HepG2 (cell line): ENCODE data around the gene NME4. TPM values are rescaled to one million over a fixed set of nuclear protein-coding genes. Genes with fewer than 3 reads are reported as not detected.

Experiments used
- AKAP8 ChIP-seq: sonication (generic); formaldehyde crosslinking; IDR thresholded peaks from 2 replicates; pipeline ENCODE4 v1.5.1; 2020; ENCODE audit warnings: mild to moderate bottlenecking, missing genetic modification reagents
- ATF1 ChIP-seq: IDR thresholded peaks from 2 replicates; pipeline ENCODE4 v1.6.1; 2016; ENCODE audit warnings: mild to moderate bottlenecking, control low read depth
- ATF4 ChIP-seq, 2 experiments: fragments of 450-650 bp in 1 of 2; sonication (generic) in 1 of 2; formaldehyde crosslinking; IDR thresholded peaks; 2 replicates each; pipeline versions ENCODE4 v1.5.0 to v1.8.0; 2020 to 2022; ENCODE audit warnings: mild to moderate bottlenecking in 1 of 2, missing genetic modification reagents in 1 of 2
- DMAP1 ChIP-seq: IDR thresholded peaks from 2 replicates; pipeline ENCODE4 v1.6.1; 2016
- FOXK2 ChIP-seq: fragments of 450-650 bp; IDR thresholded peaks from 2 replicates; pipeline ENCODE4 v1.6.1; 2016
- GFI1 ChIP-seq: sonication (generic); formaldehyde crosslinking; IDR thresholded peaks from 2 replicates; pipeline ENCODE4 v1.5.0; 2020; ENCODE audit warnings: missing genetic modification reagents, mild to moderate bottlenecking, borderline replicate concordance
- HNRNPH1 ChIP-seq: fragments of 200-400 bp; formaldehyde crosslinking; optimal IDR thresholded peaks from 2 replicates; pipeline ENCODE3; 2017; ENCODE audit warnings: mild to moderate bottlenecking, low read depth, low read length
- KMT2A ChIP-seq: sonication (generic); formaldehyde crosslinking; IDR thresholded peaks from 2 replicates; pipeline ENCODE4 v1.4.0; 2020; ENCODE audit warnings: missing genetic modification reagents
- SAP130 ChIP-seq: IDR thresholded peaks from 2 replicates; pipeline ENCODE4 v1.6.1; 2016; ENCODE audit warnings: low read depth
- SIN3B ChIP-seq: fragments of 150-350 bp; IDR thresholded peaks from 2 replicates; pipeline ENCODE4 v1.6.1; 2014; ENCODE audit warnings: low read length
- SNRNP70 ChIP-seq: fragments of 200-400 bp; formaldehyde crosslinking; IDR thresholded peaks from 2 replicates; pipeline ENCODE4 v1.6.1; 2017; ENCODE audit warnings: mild to moderate bottlenecking, low read depth, low read length, moderate library complexity
- ZBTB7A ChIP-seq: sonication (generic); formaldehyde crosslinking; IDR thresholded peaks from 2 replicates; pipeline ENCODE4 v1.8.0; 2022; ENCODE audit warnings: mild to moderate bottlenecking, missing genetic modification reagents
- ZFP36 ChIP-seq: fragments of 150-350 bp; IDR thresholded peaks from 2 replicates; pipeline ENCODE4 v1.6.1; 2018; ENCODE audit warnings: borderline replicate concordance, low read length, low read depth; ENCODE audit not compliant: partially characterized antibody
- ZFP36L1 ChIP-seq: sonication (generic); formaldehyde crosslinking; IDR thresholded peaks from 2 replicates; pipeline ENCODE4 v1.8.0; 2022; ENCODE audit warnings: mild to moderate bottlenecking, missing genetic modification reagents, moderate library complexity
- ZKSCAN1 ChIP-seq: fragments of 150-350 bp; IDR thresholded peaks from 2 replicates; pipeline ENCODE4 v1.6.1; 2014; ENCODE audit warnings: low read length
- ZMYM3 ChIP-seq: sonication (generic); formaldehyde crosslinking; IDR thresholded peaks from 2 replicates; pipeline ENCODE4 v1.5.1; 2020; ENCODE audit warnings: mild to moderate bottlenecking, missing genetic modification reagents
- ZNF333 ChIP-seq: sonication (generic); formaldehyde crosslinking; IDR thresholded peaks from 2 replicates; pipeline ENCODE4 v1.4.0; 2020; ENCODE audit warnings: mild to moderate bottlenecking, missing genetic modification reagents, borderline replicate concordance
- ZNF33A ChIP-seq: sonication (generic); formaldehyde crosslinking; IDR thresholded peaks from 2 replicates; pipeline ENCODE4 v1.5.1; 2020; ENCODE audit warnings: missing genetic modification reagents, mild to moderate bottlenecking, moderate library complexity, borderline replicate concordance
- ZNF512B ChIP-seq: sonication (generic); formaldehyde crosslinking; IDR thresholded peaks from 2 replicates; pipeline ENCODE4 v1.5.1; 2020; ENCODE audit warnings: missing genetic modification reagents, mild to moderate bottlenecking, borderline replicate concordance
- ZNF597 ChIP-seq: sonication (generic); formaldehyde crosslinking; IDR thresholded peaks from 2 replicates; pipeline ENCODE4 v1.5.0; 2020; ENCODE audit warnings: missing genetic modification reagents
- ZNF740 ChIP-seq: sonication (generic); formaldehyde crosslinking; IDR thresholded peaks from 2 replicates; pipeline ENCODE4 v1.4.0; 2020; ENCODE audit warnings: missing genetic modification reagents
- ZNF790 ChIP-seq: sonication (generic); formaldehyde crosslinking; IDR thresholded peaks from 2 replicates; pipeline ENCODE4 v1.8.0; 2022; ENCODE audit warnings: missing genetic modification reagents, mild to moderate bottlenecking, borderline replicate concordance
- ZNF83 ChIP-seq: sonication (generic); formaldehyde crosslinking; IDR thresholded peaks from 2 replicates; pipeline ENCODE4 v1.4.0; 2020; ENCODE audit warnings: missing genetic modification reagents, mild to moderate bottlenecking, borderline replicate concordance
- polyA plus RNA-seq, 8 experiments: library from polyadenylated mRNA; depleted of rRNA in 3 of 8; stranded (reverse) in 7 of 8; unstranded in 1 of 8; fragments of >200 nt; fragmentation: Illumina TruSeq in 4 of 8; extraction: Trizol in 4 of 8; gene quantifications; 2 replicates each; pipeline versions ENCODE4 v1.2.1 to v1.2.3, GENCODE V29; 2011 to 2016; ENCODE audit warnings: low read depth in 4 of 8, missing spikeins in 1 of 8, mixed read lengths in 1 of 8; ENCODE audit not compliant: insufficient read depth in 1 of 8
- total RNA-seq, 5 experiments: library from RNA; depleted of rRNA; stranded (reverse); fragments of >200 nt; fragmentation: Illumina TruSeq; extraction: Trizol; gene quantifications; 2 replicates each; pipeline ENCODE4 v1.2.3, GENCODE V29; 2016; ENCODE audit warnings: low read depth in 1 of 5

NME4 gene
- total and polyA plus RNA-seq, 2 of the 13 experiments (the other 11 are each of a cell fraction or from before 2014, with no cell fraction given), result 121 to 263 TPM

- TF ChIP-seq ATF1 (CRISPR knock-in tag) (no peak), ZNF83 (no peak), ZNF512B (CRISPR knock-in tag) (no peak), GFI1 (CRISPR knock-in tag) (no peak), ATF4 (CRISPR knock-in tag; IDR thresholded peaks at IDR 0.05) (no peak), ZKSCAN1 (no peak), ZNF790 (peak; percentile 78; the same call in 1 of the 2 replicates), AKAP8 (peak; percentile 52; the same call in 1 of the 2 replicates), DMAP1 (CRISPR knock-in tag) (peak; percentile 60; the same call in 1 of the 2 replicates), ZNF740 (no peak), ZFP36 (no peak), ZNF597 (CRISPR knock-in tag) (no peak), HNRNPH1 (no peak), SAP130 (peak; percentile 82), KMT2A (0 out of 2 replicates have a peak, but pooled peaks have one; percentile 19), FOXK2 (peak; percentile 41; the same call in 1 of the 2 replicates), ZNF33A (CRISPR knock-in tag) (no peak), ZBTB7A (CRISPR knock-in tag) (no peak), ZFP36L1 (CRISPR knock-in tag) (no peak), SIN3B (no peak), ZNF333 (CRISPR knock-in tag) (no peak), SNRNP70 (no peak), ZMYM3 (CRISPR knock-in tag) (no peak)
Observed at GRCh38 chr16:352547-353403, 44.2 kb upstream of the NME4 start, which contains the start of gene AXIN1 (continued).
